HepG2 (cell line): Measurements from ENCODE around the gene SYPL2. TPM values are rescaled to one million over a fixed set of nuclear protein-coding genes. Genes with fewer than 3 reads are reported as not detected.

Experiments
- CREM ChIP-seq, 2 experiments: sonication (generic) in 1 of 2; formaldehyde crosslinking in 1 of 2; IDR thresholded peaks; 2 replicates each; pipeline versions ENCODE4 v1.4.0 to v1.6.1; 2016 to 2020; ENCODE audit warnings: antibody characterized with exemption in 1 of 2, mild to moderate bottlenecking in 1 of 2, missing genetic modification reagents in 1 of 2
- EP300 ChIP-seq, 3 experiments: sonication (generic) in 1 of 3; formaldehyde crosslinking in 1 of 3; IDR thresholded peaks; 2 replicates each; pipeline versions ENCODE4 v1.5.1 to v1.6.1; 2011 to 2020; ENCODE audit warnings: low read depth in 2 of 3, low read length in 2 of 3, borderline replicate concordance in 1 of 3, improper control_type of control experiment in 1 of 3, mild to moderate bottlenecking in 1 of 3, missing genetic modification reagents in 1 of 3, moderate library complexity in 1 of 3
- HDAC1 ChIP-seq: sonication (generic); formaldehyde crosslinking; IDR thresholded peaks from 2 replicates; pipeline ENCODE4 v1.5.1; 2020; ENCODE audit warnings: mild to moderate bottlenecking, missing genetic modification reagents
- HOXA7 ChIP-seq: sonication (generic); formaldehyde crosslinking; IDR thresholded peaks from 2 replicates; pipeline ENCODE4 v1.8.1; 2022; ENCODE audit warnings: mild to moderate bottlenecking, missing genetic modification reagents, moderate library complexity
- JUN ChIP-seq: sonication (generic); formaldehyde crosslinking; IDR thresholded peaks from 2 replicates; pipeline ENCODE4 v1.4.0; 2020; ENCODE audit warnings: mild to moderate bottlenecking, missing genetic modification reagents
- KDM5A ChIP-seq: fragments of 200-600 bp; sonication (generic); IDR thresholded peaks from 2 replicates; pipeline ENCODE4 v1.7.0; 2018; ENCODE audit warnings: antibody characterized with exemption, mild to moderate bottlenecking, low read length, borderline replicate concordance
- MIXL1 ChIP-seq: IDR thresholded peaks from 2 replicates; pipeline ENCODE4 v1.6.1; 2016
- NR2F6 ChIP-seq, 2 experiments: IDR thresholded peaks; 2 replicates each; pipeline ENCODE4 v1.6.1; 2016; ENCODE audit warnings: antibody characterized with exemption in 1 of 2, mild to moderate bottlenecking in 1 of 2
- PHF5A ChIP-seq: IDR thresholded peaks from one replicate; pipeline ENCODE4 v1.6.1; 2018; ENCODE audit warnings: low read depth, missing genetic modification reagents; ENCODE audit not compliant: unreplicated experiment
- RELA ChIP-seq: sonication (generic); formaldehyde crosslinking; IDR thresholded peaks from 2 replicates; pipeline ENCODE4 v1.4.0; 2020; ENCODE audit warnings: missing genetic modification reagents
- SAP130 ChIP-seq: IDR thresholded peaks from 2 replicates; pipeline ENCODE4 v1.6.1; 2016; ENCODE audit warnings: low read depth
- SIX1 ChIP-seq: sonication (generic); formaldehyde crosslinking; IDR thresholded peaks from 2 replicates; pipeline ENCODE4 v1.4.0; 2020; ENCODE audit warnings: missing genetic modification reagents, borderline replicate concordance
- SRSF4 ChIP-seq: fragments of 200-400 bp; formaldehyde crosslinking; IDR thresholded peaks from one replicate; pipeline ENCODE4 v1.6.1; 2018; ENCODE audit warnings: mild to moderate bottlenecking, low read depth, low read length, moderate library complexity; ENCODE audit not compliant: poor library complexity, severe bottlenecking
- TAF1 ChIP-seq: sonication (generic); formaldehyde crosslinking; IDR thresholded peaks from 2 replicates; pipeline ENCODE4 v1.4.0; 2020; ENCODE audit warnings: missing genetic modification reagents
- TGIF2 ChIP-seq: IDR thresholded peaks from 2 replicates; pipeline ENCODE4 v1.6.1; 2016; ENCODE audit warnings: control low read depth, missing compliant biosample characterization
- YEATS4 ChIP-seq: sonication (generic); formaldehyde crosslinking; IDR thresholded peaks from 2 replicates; pipeline ENCODE4 v1.4.0; 2020; ENCODE audit warnings: missing genetic modification reagents, borderline replicate concordance
- ZNF234 ChIP-seq: sonication (generic); formaldehyde crosslinking; conservative IDR thresholded peaks from 2 replicates; pipeline ENCODE4 v1.5.1; 2020; ENCODE audit warnings: mild to moderate bottlenecking, missing genetic modification reagents
- ZNF652 ChIP-seq: IDR thresholded peaks from 2 replicates; pipeline ENCODE4 v1.6.1; 2016; ENCODE audit warnings: low read depth, borderline replicate concordance
- polyA plus RNA-seq, 8 experiments: library from polyadenylated mRNA; depleted of rRNA in 3 of 8; stranded (reverse) in 7 of 8; unstranded in 1 of 8; fragments of >200 nt; fragmentation: Illumina TruSeq in 4 of 8; extraction: Trizol in 4 of 8; gene quantifications; 2 replicates each; pipeline versions ENCODE4 v1.2.1 to v1.2.3, GENCODE V29; 2011 to 2016; ENCODE audit warnings: low read depth in 4 of 8, missing spikeins in 1 of 8, mixed read lengths in 1 of 8; ENCODE audit not compliant: insufficient read depth in 1 of 8
- total RNA-seq, 5 experiments: library from RNA; depleted of rRNA; stranded (reverse); fragments of >200 nt; fragmentation: Illumina TruSeq; extraction: Trizol; gene quantifications; 2 replicates each; pipeline ENCODE4 v1.2.3, GENCODE V29; 2016; ENCODE audit warnings: low read depth in 1 of 5
- TF ChIP-seq, protein P1 (sequence below): IDR thresholded peaks from 2 replicates; pipeline ENCODE4 v1.6.1; 2012; ENCODE audit warnings: low read depth, low read length, improper control_type of control experiment
- TF ChIP-seq, protein P2 (sequence below): IDR thresholded peaks from 2 replicates; pipeline ENCODE4 v1.4.0; 2020; ENCODE audit warnings: mild to moderate bottlenecking, missing genetic modification reagents

SYPL2 gene
- total and polyA plus RNA-seq, 2 of the 13 experiments (the other 11 are each of a cell fraction or from before 2014, with no cell fraction given) = 0.17 to 0.24 TPM

DNA sequence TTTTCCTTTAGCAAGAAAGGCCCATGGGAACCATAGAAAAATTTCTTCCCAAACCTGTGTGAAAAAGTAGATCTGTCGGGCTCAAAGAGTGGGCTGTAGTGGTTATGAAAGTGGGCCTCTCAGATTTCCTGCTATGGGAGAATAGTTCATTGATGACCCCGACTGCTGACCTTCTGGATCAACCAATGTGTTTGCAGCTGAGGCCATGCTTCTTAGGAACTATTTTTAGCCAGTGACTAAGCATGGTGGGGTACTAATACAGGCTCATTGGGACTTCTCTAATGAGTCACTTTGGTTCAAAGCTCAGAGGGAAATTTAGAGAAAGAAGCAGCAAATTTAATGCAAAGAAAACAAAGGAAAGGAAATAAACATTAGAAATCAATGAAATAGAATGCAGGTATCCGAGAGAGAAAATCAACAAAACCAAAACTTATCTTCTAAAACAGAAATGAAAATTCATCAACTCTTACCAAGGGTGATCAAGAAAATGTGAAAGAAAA, 27.5 kb upstream of the SYPL2 start (continued):
- TF ChIP-seq NR2F6 (IDR thresholded peaks at IDR 0.05) (peak; percentile 71; the same call in 1 of the 2 replicates), NR2F6 (CRISPR knock-in tag; IDR thresholded peaks at IDR 0.05) (peak; percentile 37; the same call in 1 of the 2 replicates), CREM (IDR thresholded peaks at IDR 0.05) (0 out of 2 replicates have a peak, but pooled peaks have one; percentile 13), CREM (CRISPR knock-in tag; IDR thresholded peaks at IDR 0.05) (no peak), ZNF652 (CRISPR knock-in tag) (no peak), SIX1 (0 out of 2 replicates have a peak, but pooled peaks have one; percentile 14), ZNF234 (CRISPR knock-in tag) (no peak), SRSF4 (no peak), JUN (CRISPR knock-in tag) (0 out of 2 replicates have a peak, but pooled peaks have one; percentile 48), PHF5A (CRISPR knock-in tag) (no peak), MIXL1 (CRISPR knock-in tag) (0 out of 2 replicates have a peak, but pooled peaks have one; percentile 10), YEATS4 (CRISPR knock-in tag) (no peak), RELA (CRISPR knock-in tag) (no peak), EP300 (IDR thresholded peaks at IDR 0.05; ENCODE audit: low read depth in 2 of 2, low read length in 2 of 2) (peak in 1 of 2 experiments; percentile 41; a peak in 1 of 4 replicates), EP300 (CRISPR knock-in tag; IDR thresholded peaks at IDR 0.05; ENCODE audit: borderline replicate concordance) (no peak), HDAC1 (CRISPR knock-in tag) (no peak), HOXA7 (no peak), KDM5A (no peak), TAF1 (no peak), SAP130 (peak; percentile 59), TGIF2 (CRISPR knock-in tag) (no peak)
- TF ChIP-seq, protein P1, sequence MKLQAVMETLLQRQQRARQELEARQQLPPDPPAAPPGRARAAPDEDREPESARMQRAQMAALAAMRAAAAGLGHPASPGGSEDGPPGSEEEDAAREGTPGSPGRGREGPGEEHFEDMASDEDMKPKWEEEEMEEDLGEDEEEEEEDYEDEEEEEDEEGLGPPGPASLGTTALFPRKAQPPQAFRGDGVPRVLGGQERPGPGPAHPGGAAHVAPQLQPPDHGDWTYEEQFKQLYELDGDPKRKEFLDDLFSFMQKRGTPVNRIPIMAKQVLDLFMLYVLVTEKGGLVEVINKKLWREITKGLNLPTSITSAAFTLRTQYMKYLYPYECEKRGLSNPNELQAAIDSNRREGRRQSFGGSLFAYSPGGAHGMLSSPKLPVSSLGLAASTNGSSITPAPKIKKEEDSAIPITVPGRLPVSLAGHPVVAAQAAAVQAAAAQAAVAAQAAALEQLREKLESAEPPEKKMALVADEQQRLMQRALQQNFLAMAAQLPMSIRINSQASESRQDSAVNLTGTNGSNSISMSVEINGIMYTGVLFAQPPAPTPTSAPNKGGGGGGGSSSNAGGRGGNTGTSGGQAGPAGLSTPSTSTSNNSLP = peak; percentile 37; the same call in 1 of the 2 replicates
- TF ChIP-seq, protein P2, sequence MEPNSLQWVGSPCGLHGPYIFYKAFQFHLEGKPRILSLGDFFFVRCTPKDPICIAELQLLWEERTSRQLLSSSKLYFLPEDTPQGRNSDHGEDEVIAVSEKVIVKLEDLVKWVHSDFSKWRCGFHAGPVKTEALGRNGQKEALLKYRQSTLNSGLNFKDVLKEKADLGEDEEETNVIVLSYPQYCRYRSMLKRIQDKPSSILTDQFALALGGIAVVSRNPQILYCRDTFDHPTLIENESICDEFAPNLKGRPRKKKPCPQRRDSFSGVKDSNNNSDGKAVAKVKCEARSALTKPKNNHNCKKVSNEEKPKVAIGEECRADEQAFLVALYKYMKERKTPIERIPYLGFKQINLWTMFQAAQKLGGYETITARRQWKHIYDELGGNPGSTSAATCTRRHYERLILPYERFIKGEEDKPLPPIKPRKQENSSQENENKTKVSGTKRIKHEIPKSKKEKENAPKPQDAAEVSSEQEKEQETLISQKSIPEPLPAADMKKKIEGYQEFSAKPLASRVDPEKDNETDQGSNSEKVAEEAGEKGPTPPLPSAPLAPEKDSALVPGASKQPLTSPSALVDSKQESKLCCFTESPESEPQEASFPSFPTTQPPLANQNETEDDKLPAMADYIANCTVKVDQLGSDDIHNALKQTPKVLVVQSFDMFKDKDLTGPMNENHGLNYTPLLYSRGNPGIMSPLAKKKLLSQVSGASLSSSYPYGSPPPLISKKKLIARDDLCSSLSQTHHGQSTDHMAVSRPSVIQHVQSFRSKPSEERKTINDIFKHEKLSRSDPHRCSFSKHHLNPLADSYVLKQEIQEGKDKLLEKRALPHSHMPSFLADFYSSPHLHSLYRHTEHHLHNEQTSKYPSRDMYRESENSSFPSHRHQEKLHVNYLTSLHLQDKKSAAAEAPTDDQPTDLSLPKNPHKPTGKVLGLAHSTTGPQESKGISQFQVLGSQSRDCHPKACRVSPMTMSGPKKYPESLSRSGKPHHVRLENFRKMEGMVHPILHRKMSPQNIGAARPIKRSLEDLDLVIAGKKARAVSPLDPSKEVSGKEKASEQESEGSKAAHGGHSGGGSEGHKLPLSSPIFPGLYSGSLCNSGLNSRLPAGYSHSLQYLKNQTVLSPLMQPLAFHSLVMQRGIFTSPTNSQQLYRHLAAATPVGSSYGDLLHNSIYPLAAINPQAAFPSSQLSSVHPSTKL (CRISPR knock-in tag) = peak; percentile 48
